WTC11 (cell line): Measurements from ENCODE around the gene RFX4. TPM values are rescaled to one million over a fixed set of nuclear protein-coding genes. Genes with fewer than 3 reads are reported as not detected.

ENCODE experiments used
- ATAC-seq: fragments of 200-7000 bp; cut with Tn5 transposase; 2 replicates; pipeline ENCODE4 v1.10.0; 2021; ENCODE audit warnings: mild to moderate bottlenecking, moderate library complexity
- CTCF ChIA-PET: fragments of 300-600 bp; sonication (Branson Sonifier 250); formaldehyde crosslinking; loops from one replicate; lab custom pipeline; 2021; ENCODE audit warnings: antibody characterized with exemption; lab: Charles Lee
- POLR2A ChIA-PET: fragments of 350-600 bp; sonication (Branson Sonifier 250); formaldehyde crosslinking; loops from one replicate; lab custom pipeline; 2021; ENCODE audit warnings: antibody characterized with exemption; lab: Charles Lee
- DNase-seq: peaks from one replicate; pipeline ENCODE4 v3.0.0; 2021; ENCODE audit warnings: low spot score
- H3K27ac Mint-ChIP-seq: 2 replicates; pipeline ENCODE4 v1.8.0; 2021; ENCODE audit warnings: mixed read lengths
- H3K27me3 Mint-ChIP-seq: 2 replicates; pipeline ENCODE4 v1.8.0; 2021; ENCODE audit warnings: low read depth, mild to moderate bottlenecking, moderate library complexity, mixed read lengths
- H3K36me3 Mint-ChIP-seq: 2 replicates; pipeline ENCODE4 v1.8.0; 2021; ENCODE audit warnings: mixed read lengths
- H3K4me1 Mint-ChIP-seq: 2 replicates; pipeline ENCODE4 v1.8.0; 2022; ENCODE audit warnings: mixed read lengths
- H3K4me3 Mint-ChIP-seq: 2 replicates; pipeline ENCODE4 v1.8.0; 2021; ENCODE audit warnings: mild to moderate bottlenecking, moderate library complexity, mixed read lengths
- H3K9me3 Mint-ChIP-seq: 2 replicates; pipeline ENCODE4 v1.8.0; 2021; ENCODE audit warnings: mixed read lengths
- AFF4 ChIP-seq: sonication (generic); formaldehyde crosslinking; IDR thresholded peaks from 2 replicates; pipeline ENCODE4 v1.8.1; 2023; ENCODE audit warnings: mild to moderate bottlenecking, missing genetic modification reagents, borderline replicate concordance
- CREB1 ChIP-seq: sonication (generic); formaldehyde crosslinking; IDR thresholded peaks from 2 replicates; pipeline ENCODE4 v1.8.0; 2023; ENCODE audit warnings: mild to moderate bottlenecking, missing genetic modification reagents
- E2F4 ChIP-seq: sonication (generic); formaldehyde crosslinking; IDR thresholded peaks from 2 replicates; pipeline ENCODE4 v1.8.1; 2022; ENCODE audit warnings: low read depth, mild to moderate bottlenecking, moderate library complexity, missing genetic modification reagents, borderline replicate concordance
- ETV6 ChIP-seq: sonication (generic); formaldehyde crosslinking; IDR thresholded peaks from 2 replicates; pipeline ENCODE4 v1.8.1; 2022; ENCODE audit warnings: mild to moderate bottlenecking, missing genetic modification reagents
- FOXP4 ChIP-seq: sonication (generic); formaldehyde crosslinking; IDR thresholded peaks from 2 replicates; pipeline ENCODE4 v1.8.0; 2022; ENCODE audit warnings: mild to moderate bottlenecking, missing genetic modification reagents
- GABPB1 ChIP-seq: sonication (generic); formaldehyde crosslinking; IDR thresholded peaks from 2 replicates; pipeline ENCODE4 v1.8.1; 2023; ENCODE audit warnings: mild to moderate bottlenecking, missing genetic modification reagents
- HMGA2 ChIP-seq: fragments of 250-450 bp; sonication (Bioruptor Pico); IDR thresholded peaks from 2 replicates; pipeline ENCODE4 v1.4.0; 2021; ENCODE audit warnings: mild to moderate bottlenecking, moderate library complexity
- HMGXB4 ChIP-seq: sonication (generic); formaldehyde crosslinking; IDR thresholded peaks from 2 replicates; pipeline ENCODE4 v1.8.1; 2023; ENCODE audit warnings: mild to moderate bottlenecking, moderate library complexity, missing genetic modification reagents
- JAZF1 ChIP-seq: fragments of 250-450 bp; sonication (Bioruptor Pico); IDR thresholded peaks from 2 replicates; pipeline ENCODE4 v1.9.0; 2021; ENCODE audit warnings: moderate library complexity, mild to moderate bottlenecking, inconsistent platforms
- JUN ChIP-seq: sonication (generic); formaldehyde crosslinking; IDR thresholded peaks from 2 replicates; pipeline ENCODE4 v1.8.0; 2023; ENCODE audit warnings: mild to moderate bottlenecking, missing genetic modification reagents
- NFE2L1 ChIP-seq: sonication (generic); formaldehyde crosslinking; IDR thresholded peaks from 2 replicates; pipeline ENCODE4 v1.8.1; 2023; ENCODE audit warnings: missing genetic modification reagents
- OVOL2 ChIP-seq: fragments of 250-450 bp; sonication (Bioruptor Pico); IDR thresholded peaks from 2 replicates; pipeline ENCODE4 v1.9.0; 2021; ENCODE audit warnings: mild to moderate bottlenecking, borderline replicate concordance
- PREB ChIP-seq: sonication (generic); formaldehyde crosslinking; IDR thresholded peaks from 2 replicates; pipeline ENCODE4 v1.8.1; 2022; ENCODE audit warnings: mild to moderate bottlenecking, missing genetic modification reagents, moderate library complexity, borderline replicate concordance
- ZBTB21 ChIP-seq: sonication (generic); formaldehyde crosslinking; IDR thresholded peaks from 2 replicates; pipeline ENCODE4 v1.8.1; 2023; ENCODE audit warnings: mild to moderate bottlenecking, missing genetic modification reagents, borderline replicate concordance
- ZNF121 ChIP-seq: sonication (generic); formaldehyde crosslinking; IDR thresholded peaks from 2 replicates; pipeline ENCODE4 v1.8.0; 2023; ENCODE audit warnings: missing genetic modification reagents
- ZNF138 ChIP-seq: sonication (generic); formaldehyde crosslinking; conservative IDR thresholded peaks from 2 replicates; pipeline ENCODE4 v1.8.1; 2022; ENCODE audit warnings: mild to moderate bottlenecking, moderate library complexity, missing genetic modification reagents
- ZNF423 ChIP-seq: fragments of 250-450 bp; sonication (Bioruptor Pico); IDR thresholded peaks from 2 replicates; pipeline ENCODE4 v2.1.2; 2022; ENCODE audit warnings: mild to moderate bottlenecking, moderate library complexity
- ZNF671 ChIP-seq: fragments of 250-450 bp; sonication (Bioruptor Pico); IDR thresholded peaks from 2 replicates; pipeline ENCODE4 v1.8.0; 2021; ENCODE audit warnings: mild to moderate bottlenecking
- total RNA-seq: library from RNA; stranded (reverse); gene quantifications from 3 replicates; pipeline ENCODE4 v1.2.3, GENCODE V29; 2021

The RFX4 gene
- total RNA-seq, 1 experiment from 2014 or later: 0.26 TPM

- no peak for TF ChIP-seq HMGA2 (CRISPR knock-in tag)
- no peak for TF ChIP-seq PREB (CRISPR knock-in tag)
- no peak for TF ChIP-seq ZNF423 (CRISPR knock-in tag)
- TF ChIP-seq CREB1 (CRISPR knock-in tag): no peak
- TF ChIP-seq ZNF121 (CRISPR knock-in tag): no peak
- TF ChIP-seq AFF4 (CRISPR knock-in tag): no peak
- TF ChIP-seq ZNF138 (CRISPR knock-in tag): no peak
- no peak for TF ChIP-seq OVOL2
Measured at GRCh38 chr12:106771425-106771824, 188.6 kb downstream of the RFX4 start (continued).

GRCh38 chr12:106773286-106774004 lies 190.6 kb downstream of the RFX4 start:
- Mint-ChIP-seq H3K36me3 (no peaks in the 10 kb centered on the region; the same call in 1 of the 2 replicates), H3K27me3 (no peaks in the 10 kb centered on the region), H3K9me3 (no peaks in the 10 kb centered on the region), H3K27ac (peak overlapping the region; percentile 99), H3K4me1 (peaks cover 66% of the 10 kb centered on the region), H3K4me3 (peak overlapping the region; percentile 91)
- ATAC-seq (no peak), DNase-seq (no peak)
- TF ChIP-seq AFF4 (CRISPR knock-in tag) (no peak), NFE2L1 (CRISPR knock-in tag) (no peak), ETV6 (CRISPR knock-in tag) (no peak), ZBTB21 (CRISPR knock-in tag) (no peak), JAZF1 (CRISPR knock-in tag) (no peak), E2F4 (CRISPR knock-in tag) (no peak), ZNF671 (no peak), GABPB1 (CRISPR knock-in tag) (no peak), HMGXB4 (CRISPR knock-in tag) (no peak), FOXP4 (CRISPR knock-in tag) (no peak), JUN (no peak)
- POLR2A ChIA-PET: no interaction called here
- CTCF ChIA-PET: no interaction called here
